SKM-1 treated with dmso at 0.1 percent for 144 hours (cell line): ENCODE results near the gene TUT7.
"Not testable (repeated sequence)": the region's sequence is repeated elsewhere in the genome, so short reads cannot be mapped to it uniquely, and the experiment has no call there.

Source experiments
- DNase-seq: peaks from one replicate; lab custom pipeline; 2025; ENCODE audit not compliant: unreplicated experiment; lab: John Stamatoyannopoulos, UW

TUT7 gene, protein sequence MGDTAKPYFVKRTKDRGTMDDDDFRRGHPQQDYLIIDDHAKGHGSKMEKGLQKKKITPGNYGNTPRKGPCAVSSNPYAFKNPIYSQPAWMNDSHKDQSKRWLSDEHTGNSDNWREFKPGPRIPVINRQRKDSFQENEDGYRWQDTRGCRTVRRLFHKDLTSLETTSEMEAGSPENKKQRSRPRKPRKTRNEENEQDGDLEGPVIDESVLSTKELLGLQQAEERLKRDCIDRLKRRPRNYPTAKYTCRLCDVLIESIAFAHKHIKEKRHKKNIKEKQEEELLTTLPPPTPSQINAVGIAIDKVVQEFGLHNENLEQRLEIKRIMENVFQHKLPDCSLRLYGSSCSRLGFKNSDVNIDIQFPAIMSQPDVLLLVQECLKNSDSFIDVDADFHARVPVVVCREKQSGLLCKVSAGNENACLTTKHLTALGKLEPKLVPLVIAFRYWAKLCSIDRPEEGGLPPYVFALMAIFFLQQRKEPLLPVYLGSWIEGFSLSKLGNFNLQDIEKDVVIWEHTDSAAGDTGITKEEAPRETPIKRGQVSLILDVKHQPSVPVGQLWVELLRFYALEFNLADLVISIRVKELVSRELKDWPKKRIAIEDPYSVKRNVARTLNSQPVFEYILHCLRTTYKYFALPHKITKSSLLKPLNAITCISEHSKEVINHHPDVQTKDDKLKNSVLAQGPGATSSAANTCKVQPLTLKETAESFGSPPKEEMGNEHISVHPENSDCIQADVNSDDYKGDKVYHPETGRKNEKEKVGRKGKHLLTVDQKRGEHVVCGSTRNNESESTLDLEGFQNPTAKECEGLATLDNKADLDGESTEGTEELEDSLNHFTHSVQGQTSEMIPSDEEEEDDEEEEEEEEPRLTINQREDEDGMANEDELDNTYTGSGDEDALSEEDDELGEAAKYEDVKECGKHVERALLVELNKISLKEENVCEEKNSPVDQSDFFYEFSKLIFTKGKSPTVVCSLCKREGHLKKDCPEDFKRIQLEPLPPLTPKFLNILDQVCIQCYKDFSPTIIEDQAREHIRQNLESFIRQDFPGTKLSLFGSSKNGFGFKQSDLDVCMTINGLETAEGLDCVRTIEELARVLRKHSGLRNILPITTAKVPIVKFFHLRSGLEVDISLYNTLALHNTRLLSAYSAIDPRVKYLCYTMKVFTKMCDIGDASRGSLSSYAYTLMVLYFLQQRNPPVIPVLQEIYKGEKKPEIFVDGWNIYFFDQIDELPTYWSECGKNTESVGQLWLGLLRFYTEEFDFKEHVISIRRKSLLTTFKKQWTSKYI (N-terminal part only)

DNA sequence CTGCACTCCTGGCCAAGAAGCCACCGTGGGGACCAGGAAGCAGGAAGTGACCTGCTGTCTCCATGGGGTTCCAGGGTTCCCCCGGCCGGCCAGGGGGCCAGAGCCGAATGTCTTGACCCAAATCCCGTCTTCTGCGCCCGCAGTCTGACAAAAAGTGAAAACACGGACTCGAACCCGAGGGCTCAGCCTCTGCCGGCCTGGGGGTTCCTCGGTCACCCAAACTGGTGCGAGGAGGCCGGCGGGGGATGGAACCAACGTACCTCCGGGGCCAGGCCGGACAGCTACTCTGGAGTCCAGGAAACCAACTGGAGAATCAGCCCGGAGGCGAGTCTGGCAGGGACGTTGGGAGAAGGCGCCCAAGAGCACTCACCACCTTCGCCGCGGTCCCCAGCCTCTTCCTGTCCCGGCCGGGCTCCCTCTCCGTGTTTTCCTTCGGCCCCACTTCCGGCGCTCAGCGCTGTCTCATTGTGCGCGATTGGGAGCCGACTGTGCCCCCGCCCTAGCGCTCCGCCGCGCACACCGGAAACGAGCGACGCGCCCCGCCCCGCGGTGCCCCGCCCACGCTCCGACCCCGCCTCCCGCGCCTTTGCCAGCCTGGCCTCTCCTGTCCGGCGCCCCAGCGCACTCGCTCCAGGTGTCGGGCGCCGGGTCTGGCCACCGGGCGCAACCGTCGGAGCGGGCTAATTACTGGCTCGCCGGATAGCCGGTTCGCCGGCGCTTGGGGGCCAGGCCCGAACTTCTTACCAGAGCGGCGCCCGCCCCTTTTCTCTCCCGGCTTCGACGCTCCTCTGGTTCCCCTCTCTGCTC, at the start of gene TUT7:
Gene TUT7, minus strand, starts transcription at position 400 of the 807 bp plus-strand sequence. CDS start 1,211 bp downstream, outside the sequence.
- DNase-seq: peak; percentile 75

DNA sequence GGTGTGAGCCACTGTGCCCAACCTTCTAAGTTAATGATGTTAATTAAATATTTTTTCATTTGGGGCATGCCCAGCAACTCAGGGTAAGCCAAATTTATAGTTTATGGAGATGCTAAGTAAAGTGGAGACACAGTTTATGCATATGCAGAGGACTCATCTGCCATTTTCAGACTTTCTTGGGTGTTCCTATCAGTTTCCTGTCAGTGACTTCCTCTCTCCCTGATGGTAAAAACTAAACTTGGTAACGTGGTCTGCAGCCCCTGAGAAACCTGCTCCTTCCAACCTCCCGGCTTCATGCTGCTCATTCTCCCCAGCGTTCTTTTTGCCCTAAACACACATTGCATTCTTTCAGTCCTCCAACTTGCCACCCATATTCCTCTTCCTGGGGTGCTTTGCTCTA, 48.4 kb upstream of the TUT7 start:
- no peak for DNase-seq

DNA sequence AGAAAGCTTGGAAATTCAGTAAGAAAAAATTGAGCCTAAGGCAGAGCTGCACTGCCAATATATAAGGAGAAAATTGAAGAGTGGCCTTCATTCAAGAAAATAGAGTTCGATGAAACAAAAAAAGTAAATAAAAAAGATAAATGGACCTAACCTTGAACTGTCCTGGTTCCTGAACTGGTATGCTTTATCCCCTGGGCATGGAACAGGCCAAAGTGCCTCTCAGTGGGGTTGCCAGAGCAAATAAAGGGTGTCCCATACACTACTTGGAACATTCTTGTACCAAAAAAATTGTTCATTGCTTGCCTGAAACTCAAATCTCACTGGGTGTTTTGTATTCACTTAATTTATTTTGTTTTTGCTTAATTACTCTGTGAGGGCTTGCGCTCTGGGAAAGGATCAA, 42.2 kb upstream of the TUT7 start:
- no peak for DNase-seq

DNA sequence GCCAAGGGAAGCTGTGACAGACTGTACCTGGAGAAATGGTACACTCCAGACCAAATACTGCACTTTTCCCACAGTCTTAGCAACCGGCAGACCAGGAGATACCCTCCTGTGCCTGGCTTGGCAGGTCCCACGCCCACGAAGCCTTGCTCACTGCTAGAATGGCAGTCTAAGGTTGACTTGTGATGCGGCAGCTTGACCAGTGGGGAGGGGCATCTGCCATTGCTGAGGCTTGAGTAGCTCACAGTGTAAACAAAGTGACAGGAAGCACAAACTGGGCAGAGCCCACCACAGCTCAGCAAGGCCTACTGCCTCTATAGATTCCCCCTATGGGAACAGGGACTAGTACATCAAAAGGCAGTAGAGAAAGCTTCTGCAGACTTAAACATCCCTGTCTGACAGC, 36.0 kb upstream of the TUT7 start:
- not testable (repeated sequence) for DNase-seq

DNA sequence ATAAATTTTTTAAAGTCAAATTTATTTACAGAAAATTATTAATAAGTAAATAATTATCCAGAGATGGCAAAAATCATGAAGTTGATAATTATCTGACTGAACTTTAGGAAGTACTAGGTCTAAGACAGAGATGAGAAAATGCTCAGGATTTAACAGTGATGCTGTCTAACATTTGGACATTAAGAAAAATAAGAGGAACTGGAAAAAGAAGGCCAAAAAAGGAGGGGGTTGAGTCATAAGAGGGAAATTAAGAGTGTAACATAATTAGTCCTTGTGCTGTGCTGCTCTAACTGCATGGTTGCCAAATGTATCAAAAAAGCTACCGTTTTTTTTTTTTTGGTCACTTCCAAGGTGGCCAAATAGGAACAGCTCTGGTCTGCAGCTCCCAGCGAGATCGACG, 35.4 kb upstream of the TUT7 start:
- peak; percentile 0 for DNase-seq

DNA sequence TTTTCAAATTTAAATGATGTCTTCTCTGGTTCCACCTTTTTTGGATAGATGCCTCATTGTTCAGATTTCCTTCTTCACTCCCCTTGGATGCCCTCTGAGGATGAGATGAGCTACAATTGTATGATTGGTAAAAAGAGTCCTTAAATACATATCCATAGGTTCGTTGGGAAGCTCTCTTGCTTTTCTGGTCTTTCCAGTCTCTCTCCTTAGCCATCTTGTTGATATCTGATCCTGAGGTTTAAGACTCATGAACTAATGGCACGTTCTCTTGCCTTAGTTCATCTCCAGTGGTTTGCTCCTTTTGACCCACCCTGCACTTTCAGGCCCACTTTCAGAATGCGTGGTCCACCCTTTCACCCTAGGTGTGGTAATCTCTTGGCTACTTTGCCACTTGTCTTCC, 33.2 kb upstream of the TUT7 start:
- no peak for DNase-seq

DNA sequence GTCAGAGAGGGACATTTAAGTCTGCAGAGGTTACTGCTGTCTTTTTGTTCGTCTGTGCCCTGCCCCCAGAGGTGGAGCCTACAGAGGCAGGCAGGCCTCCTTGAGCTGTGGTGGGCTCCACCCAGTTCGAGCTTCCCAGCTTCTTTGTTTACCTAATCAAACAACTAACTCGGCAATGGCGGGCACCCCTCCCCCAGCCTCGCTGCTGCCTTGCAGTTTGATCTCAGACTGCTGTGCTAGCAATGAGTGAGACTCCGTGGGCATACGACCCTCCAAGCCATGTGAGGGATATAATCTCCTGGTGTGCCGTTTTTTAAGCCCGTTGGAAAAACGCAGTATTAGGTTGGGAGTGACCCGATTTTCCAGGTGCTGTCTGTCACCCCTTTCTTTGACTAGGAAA, 28.8 kb upstream of the TUT7 start:
- not testable (repeated sequence) for DNase-seq

DNA sequence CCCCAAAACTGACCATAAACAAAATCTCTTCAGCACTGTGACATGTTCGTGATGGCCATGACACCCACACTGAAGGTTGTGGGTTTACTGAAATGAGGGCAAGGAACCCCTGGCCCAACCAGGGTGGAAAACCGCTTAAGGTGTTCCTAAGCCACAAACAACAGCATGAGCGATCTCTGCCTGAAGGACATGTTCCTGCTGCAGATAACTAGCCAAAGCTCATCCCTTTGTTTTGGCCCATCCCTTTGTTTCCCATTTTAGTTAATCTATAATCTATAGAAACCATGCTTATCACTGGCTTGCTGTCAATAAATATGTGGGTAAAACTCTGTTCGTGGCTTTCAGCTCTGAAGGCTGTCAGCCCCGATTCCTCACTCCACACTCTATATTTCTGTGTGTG, 21.8 kb upstream of the TUT7 start:
- no peak for DNase-seq

DNA sequence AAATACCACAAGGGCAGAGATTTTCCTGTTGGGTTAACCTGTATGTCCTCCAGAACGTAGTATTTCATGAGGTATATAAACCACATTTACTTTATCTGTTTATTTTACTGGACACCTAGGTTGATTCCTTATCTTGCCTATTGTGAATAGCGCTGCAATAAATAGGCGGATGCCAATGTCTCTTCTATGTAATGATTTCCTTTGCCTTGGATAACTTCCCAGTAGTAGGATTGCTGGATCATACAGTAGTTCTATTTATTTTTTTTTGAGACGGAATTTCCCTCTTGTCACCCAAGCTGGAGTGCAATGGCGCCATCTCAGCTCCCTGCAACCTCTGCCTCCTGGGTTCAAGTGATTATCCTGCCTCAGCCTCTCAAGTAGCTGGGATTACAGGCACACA, 15.6 kb upstream of the TUT7 start:
- DNase-seq: no peak

DNA sequence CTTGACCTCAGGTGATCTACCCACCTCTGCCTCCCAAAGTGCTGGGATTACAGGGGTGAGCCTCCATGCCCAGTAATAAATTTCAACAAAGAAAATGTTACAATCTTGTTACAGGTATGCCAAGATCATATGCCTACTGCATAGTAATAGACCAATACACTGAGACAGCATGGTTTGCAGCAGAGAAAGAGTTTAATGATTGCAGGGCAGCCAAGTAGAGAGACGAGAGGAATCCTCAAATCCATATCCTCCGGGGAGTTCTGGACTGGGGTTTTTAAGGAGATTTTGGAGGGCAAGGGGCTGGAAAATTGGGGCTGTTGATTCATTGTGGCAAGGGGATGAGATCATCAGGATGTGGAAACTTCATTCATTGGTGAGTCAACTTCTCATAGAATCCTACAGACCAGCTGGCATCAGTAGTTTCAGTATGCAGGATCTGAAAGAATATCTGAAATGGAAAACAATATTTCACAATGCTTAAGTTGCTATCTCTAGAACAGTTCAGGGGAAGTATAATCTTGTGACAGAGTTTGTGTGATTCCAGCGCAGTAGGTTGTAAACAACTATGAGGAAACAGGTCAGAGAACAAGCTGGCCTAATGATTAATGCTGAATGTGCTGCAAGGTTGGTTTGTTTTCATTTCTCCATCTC, 14.8 kb upstream of the TUT7 start:
- no peak for DNase-seq

DNA sequence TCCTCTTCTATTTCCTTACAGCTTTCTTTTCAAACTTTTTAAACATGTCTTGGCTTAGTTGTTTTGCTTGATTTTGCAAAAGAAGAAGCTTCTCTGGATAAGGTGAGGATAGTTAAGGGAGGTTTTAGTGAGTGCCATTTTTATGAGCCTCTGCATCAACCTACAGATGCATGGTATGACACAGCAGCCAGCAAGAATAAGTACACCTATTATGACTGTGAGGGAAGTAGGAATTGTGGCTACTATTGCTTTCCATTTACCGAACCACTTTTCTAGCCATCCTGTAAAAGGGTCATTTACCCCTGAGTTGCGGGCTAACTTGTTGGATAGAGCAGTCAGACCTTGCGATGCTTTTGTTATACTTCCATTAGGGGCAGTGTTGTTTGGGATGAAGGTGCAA, 7.0 kb upstream of the TUT7 start:
- DNase-seq: no peak

DNA sequence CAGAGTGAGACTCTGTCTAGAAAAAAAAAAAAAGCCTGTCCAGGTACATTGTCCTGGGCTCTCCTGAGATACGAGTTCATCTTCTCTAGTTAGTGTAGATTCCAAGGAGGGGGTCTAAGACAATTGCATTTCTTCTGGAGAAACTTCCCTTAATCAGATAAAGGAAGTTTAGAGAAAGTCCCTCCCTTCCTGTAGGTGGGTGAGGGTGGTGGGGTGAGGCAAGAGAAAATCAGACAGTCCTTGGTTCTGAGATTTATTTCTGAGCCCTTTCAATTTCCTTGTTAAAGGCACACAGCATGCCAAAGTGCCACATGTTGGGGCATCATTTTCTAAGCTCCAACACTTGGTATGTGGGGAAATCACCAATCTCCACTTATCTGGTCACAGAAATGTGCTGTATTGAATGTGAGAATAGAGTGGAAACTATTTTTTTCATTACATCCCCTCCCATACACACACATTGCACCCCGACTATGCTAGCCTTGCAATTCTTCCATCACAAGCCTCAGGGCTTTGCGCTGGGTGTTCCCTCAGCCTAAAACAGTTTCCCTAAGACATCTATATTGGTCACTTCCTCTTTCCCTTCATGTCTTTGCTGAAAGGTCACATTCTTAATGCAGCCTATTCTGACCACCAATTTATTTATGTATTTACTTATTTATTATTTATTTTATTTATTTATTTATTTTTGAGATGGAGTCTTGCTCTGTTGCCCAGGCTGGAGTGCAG, 5.1 kb upstream of the TUT7 start:
- no peak for DNase-seq

DNA sequence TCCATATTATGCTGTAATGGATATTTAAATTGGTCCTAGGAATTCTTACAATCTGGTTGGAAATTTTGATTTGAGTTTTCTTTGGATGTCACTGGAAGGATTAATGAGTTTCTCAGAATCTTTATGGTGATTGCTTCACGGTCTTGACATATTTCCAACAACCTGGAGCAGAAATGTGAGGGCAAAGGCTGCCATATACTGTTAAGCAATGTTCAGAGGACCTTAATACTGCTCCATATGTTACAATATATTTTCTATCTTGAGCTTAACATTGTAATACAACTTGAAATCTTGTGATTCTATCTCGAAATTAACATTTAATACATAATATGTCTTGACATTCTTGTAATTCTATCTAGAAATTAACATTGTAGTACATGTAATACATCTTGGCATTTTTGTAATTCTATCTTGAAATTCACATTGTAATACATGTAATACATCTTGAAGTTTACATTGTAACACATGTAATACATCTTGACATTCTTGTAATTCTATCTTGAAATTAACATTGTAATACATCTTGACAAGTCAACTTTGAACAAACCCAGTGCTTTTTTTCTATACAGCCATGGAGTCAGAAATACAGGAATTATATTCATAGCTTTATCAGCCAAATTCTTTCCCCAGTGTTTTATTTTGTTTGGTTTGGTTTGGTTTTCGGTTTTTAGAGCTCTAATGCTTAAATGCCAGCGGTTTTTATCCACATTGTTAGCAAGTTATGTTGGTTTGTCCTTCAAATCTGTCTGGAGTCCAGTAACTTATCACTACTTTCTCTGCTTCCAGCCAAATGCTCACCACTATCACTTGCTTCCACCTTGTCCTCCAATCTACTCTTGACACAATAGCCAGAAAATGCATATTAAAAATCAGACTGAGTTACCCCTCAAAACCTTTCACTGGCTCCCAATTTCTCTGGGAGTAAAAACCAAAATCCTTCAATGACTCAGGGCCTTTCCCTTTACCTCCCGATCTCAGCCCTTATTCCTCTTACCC, 3.0 kb upstream of the TUT7 start:
- no peak for DNase-seq

DNA sequence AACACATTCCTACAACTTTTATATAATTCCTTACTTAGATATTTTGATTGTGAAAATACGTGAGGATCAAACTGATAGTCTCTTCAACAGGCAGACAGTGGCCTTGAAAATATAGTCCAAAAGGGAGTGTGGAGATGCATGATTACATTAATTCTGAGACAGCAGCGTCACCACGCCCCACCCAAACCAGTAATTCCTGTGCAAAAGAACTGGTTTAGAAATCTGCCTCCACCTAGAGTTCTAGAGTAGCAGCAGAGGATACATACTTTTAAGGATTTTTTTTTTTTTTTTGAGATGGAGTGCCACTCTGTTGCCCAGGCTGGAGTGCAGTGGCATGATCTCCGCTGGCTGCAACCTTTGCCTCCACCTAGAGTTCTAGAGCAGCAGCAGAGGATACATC, 1.6 kb upstream of the TUT7 start:
- no peak for DNase-seq

DNA sequence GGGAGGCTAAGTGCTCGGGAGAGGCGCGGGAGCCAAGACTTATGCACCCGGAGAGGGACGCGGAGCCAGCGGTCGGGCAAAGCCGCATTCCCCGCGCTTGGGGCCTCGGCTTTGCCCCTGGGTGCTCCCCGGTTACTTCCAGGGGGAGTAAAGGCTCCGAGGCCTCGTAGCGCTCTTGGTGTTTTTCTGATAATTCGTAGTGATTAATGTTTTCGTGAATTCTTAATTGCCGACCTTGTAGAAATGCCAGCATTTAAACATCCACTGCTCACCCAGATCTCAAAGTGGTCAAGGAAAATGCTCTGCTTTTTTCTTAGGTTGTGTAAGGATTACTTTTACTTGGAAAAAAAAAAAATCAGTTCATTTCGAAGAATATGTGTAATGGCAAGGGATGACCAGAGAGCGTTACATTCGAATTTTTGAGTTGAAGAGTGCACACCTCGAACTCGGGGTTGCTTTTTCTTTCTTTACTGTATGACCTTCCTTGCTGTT, 654 bp upstream of the TUT7 start:
- no peak for DNase-seq

DNA sequence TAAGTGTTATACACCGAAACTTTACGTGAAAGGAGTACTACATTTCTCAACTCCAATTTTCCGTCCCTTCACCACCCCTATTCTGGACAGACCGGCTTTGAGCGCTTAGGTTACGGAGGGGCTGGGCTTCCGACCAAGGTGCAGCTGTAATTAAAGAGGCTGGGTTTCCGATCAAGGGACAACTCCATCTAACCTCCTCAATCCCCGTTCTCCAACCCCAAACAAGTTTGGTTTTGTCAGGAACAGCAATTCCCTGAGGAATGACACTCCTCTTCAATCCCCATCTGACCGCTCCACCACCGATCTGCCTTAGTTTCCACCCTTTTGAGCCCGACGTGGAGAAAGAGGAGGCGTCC, 577 bp downstream of the TUT7 start:
- no peak for DNase-seq

DNA sequence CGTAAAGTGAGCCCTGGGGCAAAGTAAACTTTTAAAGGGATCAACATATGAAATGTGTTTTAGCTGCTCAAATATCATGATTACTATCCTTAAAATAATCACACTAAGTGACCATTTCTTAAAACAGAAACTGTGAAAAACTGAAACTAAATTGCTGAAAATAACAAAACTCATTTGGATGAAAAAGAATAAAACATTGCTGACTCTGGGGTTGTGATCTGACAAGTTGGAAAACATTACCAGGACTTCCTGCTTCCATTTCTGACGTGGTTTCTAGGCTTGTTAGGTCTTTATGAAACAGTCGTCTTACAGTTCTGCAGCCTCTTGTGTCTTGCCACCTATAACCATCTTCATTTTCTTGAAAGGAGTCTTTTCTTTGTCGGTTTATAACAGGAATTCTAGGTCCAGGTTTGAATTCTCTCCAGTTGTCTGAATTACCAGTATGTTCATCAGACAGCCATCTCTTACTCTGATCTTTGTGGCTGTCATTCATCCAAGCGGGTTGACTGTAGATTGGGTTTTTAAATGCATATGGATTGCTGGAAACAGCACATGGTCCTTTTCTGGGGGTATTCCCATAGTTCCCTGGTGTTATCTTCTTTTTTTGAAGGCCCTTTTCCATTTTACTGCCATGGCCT, 1.7 kb downstream of the TUT7 start:
- DNase-seq: no peak

DNA sequence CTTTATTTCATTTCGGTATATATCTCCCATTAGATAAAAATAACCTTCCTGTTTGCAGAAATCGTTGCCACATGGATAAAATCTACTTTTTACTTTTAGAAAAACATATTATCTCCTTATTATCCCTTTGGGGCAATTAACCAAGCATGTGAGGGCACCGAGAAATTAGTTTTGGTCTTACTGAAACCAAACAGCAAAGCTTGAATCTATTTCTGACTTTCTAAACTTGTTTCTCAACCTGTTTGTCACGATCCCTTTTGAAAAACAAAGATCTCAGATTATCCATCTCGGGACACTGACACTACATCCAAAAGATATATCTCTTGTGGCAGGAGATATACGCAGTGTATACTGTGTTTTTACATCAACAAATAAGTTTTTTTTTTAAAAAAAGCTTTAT, 2.3 kb downstream of the TUT7 start:
- no peak for DNase-seq
